GM21737 (cell line): ENCODE measurements around the gene LYPLA2.
"Not testable (repeated sequence)": the region's sequence is repeated elsewhere in the genome, so short reads cannot be mapped to it uniquely, and the experiment has no call there.

Experiments
- ATAC-seq: cut with Tn5 transposase; IDR thresholded peaks from one replicate; pipeline ENCODE4 v1.9.1; 2021; ENCODE audit warnings: mild to moderate bottlenecking, moderate library complexity; ENCODE audit not compliant: unreplicated experiment

The LYPLA2 gene

DNA sequence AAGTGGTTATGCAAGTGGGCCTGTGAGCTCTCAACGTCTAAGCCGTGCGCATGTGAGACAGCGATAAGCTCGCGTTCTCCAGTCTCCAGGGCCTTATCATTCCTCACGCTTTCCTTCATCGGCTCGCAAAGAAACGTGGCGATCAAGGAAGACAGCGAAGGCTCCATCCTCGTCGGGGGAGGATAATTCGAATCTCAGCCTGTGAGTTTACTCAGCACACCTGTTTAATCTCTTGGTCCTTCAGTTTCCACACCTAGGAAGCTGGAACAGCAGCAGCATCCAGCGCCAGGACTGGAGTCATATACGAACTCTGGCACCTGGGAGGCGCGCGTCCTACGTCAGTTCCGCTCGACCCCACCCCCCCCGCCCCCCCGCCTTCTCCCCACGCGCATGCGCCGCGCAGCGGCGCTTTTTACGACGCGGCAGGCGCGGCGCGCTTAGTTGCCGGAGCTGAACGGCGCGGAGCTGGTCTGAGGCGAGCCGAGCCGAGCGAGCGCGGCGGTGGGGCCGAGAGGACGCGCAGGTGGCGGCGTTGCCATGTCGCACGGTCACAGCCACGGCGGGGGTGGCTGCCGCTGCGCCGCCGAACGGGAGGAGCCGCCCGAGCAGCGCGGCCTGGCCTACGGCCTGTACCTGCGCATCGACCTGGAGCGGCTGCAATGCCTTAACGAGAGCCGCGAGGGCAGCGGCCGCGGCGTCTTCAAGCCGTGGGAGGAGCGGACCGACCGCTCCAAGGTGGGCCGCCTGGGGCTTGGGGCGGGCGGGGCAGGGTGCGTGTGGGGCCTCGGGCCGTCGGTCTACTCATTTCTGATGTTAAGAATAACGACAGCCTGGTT lies 12.7 kb upstream of the LYPLA2 start, which contains the start of gene PITHD1:
Gene PITHD1, plus strand, starts transcription at position 440 of the 836 bp plus-strand sequence. Its CDS starts 98 bp downstream, at position 538.
- peak; percentile 67 for ATAC-seq

DNA sequence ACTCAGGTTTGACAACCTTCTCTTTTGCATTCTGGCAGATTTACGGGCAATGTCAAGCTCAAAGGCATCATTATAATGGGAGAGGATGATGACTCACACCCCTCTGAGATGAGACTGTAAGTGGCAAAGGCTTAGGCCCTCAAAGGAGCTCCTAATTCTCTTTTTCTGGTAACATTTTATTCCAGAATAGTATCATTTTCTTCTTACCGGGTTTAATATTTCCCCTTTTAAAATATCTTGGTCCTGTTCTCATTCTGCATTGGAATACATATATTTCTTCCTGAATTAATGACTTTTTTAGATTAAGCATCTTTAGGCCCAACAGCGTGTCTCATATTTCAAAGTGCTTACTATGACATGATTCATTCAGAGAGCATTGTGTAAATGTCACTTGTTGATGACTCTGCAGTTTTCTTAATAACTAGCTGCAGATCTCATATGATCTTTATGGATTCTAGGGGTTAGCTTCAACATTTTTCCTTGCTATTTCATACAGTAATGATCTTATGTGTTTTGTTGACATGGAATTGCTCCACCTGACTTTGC lies 11.0 kb upstream of the LYPLA2 start:
- no peak for ATAC-seq

- not testable (repeated sequence) for ATAC-seq
Measured at GRCh38 chr1:23783141-23783540, 7.8 kb upstream of the LYPLA2 start.

DNA sequence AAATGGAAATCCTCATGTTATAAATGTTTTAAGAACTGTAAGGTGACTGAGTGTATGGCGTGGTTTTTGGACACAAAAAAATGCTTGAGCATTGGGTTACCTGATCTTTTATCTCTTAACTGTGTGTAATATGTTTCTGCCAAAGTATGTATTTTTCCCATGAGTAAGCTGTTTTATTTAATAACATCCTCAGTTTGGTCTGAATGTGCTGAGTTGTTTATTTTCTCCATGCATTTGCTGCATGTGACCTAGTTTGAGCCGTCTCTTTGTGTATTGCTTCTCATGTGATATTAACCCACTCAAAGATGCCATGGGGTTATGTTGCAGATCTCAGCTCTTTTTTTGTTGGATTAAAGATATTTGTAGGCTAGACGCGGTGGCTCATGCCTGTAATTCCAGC lies 6.1 kb upstream of the LYPLA2 start:
- ATAC-seq = no peak

DNA sequence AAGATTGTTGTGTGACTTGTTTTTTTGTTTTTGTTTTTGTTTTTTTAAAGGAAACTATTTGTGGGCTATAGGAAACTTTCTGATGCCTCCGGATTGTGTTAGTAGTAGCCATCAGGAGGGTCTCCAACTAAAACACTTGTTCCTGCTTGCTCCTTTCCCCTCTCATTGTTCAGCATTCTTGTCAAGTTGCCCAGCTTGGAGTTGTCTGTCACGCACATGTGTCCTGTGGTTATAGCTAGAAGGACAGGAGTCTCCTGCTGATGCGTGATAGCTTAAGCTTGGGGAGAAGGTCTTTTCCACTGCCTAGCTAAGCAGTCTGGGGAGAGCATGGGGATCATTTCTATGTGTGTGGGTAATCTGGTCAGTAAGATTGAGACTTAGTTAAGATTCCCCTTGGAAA lies 3.2 kb upstream of the LYPLA2 start:
- ATAC-seq = no peak

GRCh38 chr1:23788695-23789094 lies 2.2 kb upstream of the LYPLA2 start:
- no peak for ATAC-seq

DNA sequence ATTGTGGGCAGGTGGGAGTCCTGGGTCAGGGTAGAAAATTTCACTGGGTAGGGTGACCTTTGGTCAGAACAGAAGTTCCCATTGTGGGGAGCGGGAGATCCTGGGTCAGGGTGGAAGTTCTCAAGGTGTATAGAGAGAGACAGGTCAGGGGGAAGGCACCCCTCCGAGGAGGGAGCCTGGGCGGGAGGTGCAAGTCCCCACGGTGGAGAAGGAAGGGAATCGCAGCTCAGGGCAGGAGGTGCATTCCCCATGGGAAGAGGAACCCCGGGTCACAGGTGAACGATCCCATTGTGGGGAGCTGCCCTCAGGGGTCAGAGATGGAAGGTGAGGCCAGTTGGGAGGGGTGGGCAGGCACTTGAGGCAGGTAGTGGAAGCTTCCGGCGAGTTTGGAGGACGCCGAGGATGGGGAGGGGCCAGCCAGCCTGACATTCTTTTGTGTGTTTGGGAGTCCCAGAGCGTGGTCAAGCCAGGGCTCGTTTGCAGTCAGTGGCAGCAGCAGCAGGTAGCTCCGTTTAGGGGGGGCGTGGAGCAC lies 637 bp downstream of the LYPLA2 start:
- no peak for ATAC-seq

DNA sequence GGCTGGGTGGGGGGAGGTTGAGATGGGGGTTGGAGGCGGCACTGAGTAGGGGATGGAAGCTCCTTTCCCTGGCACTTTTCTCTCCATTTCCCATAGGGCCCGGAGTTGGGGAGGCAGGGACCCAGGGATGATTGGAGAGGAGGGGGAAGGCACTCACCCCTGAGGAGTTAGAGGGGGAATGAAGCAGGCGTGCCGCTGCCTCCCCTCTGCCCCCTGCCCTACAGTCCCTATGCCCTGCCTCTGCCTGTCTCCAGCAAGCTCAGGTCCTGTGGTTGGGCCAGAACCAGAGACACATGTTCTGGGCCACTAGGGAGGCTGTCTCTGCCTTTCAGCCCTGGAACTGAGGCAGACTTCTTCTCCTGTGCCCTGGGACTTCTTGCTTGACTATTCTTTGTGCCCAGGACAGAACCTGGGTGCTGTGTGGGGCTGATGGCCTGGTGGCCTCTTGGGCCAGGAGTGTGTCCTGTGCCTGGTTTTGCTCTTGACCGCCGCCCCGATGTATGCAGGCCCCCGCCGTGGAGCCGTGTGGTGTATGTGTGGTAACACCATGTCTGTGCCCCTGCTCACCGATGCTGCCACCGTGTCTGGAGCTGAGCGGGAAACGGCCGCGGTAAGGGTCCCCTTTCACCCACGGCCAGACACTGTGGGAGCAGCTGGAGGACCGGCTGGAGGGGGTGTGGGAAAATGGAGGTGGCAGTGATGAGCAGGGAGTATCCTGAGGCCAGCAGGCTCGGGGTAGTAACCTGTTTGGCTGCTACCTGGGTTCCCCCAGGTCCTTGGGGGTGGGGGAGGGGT lies 1.4 kb downstream of the LYPLA2 start:
- no peak for ATAC-seq

GRCh38 chr1:23793018-23793781 lies 2.3 kb downstream of the LYPLA2 start:
- ATAC-seq = no peak

- ATAC-seq = no peak
Measured at GRCh38 chr1:23793861-23794731, 3.2 kb downstream of the LYPLA2 start.

GRCh38 chr1:23794732-23795182 lies 3.8 kb downstream of the LYPLA2 start:
- not testable (repeated sequence) for ATAC-seq

DNA sequence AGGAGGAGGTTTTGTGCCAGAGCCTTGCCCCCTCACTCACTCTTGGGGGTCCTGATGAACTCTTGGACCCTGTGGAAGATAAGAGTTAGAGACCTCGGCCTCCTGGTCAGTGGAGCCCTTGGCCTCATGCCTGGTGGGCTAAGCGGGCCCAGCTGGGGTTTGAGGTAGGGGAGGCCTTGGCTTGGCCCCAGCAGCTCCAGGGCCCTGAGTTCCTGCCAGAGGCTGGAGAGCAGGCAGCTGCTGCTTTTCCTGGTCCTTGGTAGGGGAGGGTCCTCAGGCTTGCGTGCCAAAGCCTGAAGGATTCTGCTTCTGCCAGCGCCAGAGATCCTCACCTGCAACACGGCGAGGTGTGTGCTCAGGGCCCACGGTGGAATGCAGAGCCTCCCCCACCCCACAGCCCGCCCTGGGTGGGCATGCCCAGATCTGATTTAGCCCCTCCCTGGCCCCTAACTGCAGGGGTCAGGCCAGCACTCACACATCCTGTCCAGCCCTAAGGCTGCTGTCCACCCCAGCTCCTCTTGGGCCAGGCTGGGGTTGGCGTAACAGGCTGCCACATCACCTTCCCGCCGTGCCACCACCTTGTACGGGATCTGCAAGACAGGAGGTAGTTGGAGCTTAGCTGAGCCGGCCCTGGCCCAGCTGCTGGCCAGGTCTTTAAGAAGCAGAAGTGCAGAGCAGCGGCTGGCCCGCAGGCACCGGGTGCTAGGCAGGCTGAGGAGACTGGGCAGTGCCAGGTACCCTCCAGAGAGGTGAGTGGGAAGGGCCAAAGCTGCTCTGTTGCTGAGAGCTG lies 4.9 kb downstream of the LYPLA2 start:
- no peak for ATAC-seq

- no peak for ATAC-seq
Measured at GRCh38 chr1:23796466-23797271, 5.7 kb downstream of the LYPLA2 start.

- ATAC-seq = no peak
Measured at GRCh38 chr1:23797478-23798448, 6.8 kb downstream of the LYPLA2 start.

- ATAC-seq = no peak
Measured at GRCh38 chr1:23798662-23799142, 7.8 kb downstream of the LYPLA2 start.

- no peak for ATAC-seq
Measured at GRCh38 chr1:23799255-23799569, 8.3 kb downstream of the LYPLA2 start.
